ENCODE data around the gene CORO2A.

DNA sequence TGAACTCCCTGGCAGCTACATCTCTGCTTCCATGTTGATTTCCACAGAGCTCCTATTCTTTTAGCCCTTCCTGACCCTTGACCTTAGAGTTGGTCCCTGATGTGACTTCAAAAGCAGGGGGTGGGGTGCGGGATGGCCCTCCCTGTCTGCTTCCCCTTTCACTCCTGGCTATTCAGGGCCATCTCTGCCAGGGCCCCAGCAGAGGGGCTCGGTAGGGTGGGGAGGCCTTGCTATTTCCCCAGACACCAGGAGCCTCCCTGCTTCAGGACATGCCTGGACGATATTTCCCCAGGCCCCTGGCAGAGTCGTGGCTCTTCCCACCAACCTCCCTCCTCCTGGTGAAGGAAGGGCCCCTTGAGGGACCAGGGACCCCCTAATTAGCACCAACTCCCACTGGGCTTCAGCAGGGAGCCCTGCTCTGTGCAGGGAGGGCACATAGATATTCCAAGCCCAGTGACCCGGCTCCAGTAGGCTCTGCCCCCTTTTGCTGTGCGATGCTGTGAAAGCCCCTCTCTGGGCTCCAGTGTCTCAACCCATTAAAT is 17.3 kb downstream of the CORO2A start:
- TF ChIP-seq, protein P1, sequence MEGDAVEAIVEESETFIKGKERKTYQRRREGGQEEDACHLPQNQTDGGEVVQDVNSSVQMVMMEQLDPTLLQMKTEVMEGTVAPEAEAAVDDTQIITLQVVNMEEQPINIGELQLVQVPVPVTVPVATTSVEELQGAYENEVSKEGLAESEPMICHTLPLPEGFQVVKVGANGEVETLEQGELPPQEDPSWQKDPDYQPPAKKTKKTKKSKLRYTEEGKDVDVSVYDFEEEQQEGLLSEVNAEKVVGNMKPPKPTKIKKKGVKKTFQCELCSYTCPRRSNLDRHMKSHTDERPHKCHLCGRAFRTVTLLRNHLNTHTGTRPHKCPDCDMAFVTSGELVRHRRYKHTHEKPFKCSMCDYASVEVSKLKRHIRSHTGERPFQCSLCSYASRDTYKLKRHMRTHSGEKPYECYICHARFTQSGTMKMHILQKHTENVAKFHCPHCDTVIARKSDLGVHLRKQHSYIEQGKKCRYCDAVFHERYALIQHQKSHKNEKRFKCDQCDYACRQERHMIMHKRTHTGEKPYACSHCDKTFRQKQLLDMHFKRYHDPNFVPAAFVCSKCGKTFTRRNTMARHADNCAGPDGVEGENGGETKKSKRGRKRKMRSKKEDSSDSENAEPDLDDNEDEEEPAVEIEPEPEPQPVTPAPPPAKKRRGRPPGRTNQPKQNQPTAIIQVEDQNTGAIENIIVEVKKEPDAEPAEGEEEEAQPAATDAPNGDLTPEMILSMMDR (IDR thresholded peaks at IDR 0.05): no peak
- TF ChIP-seq POLR2A (IDR thresholded peaks at IDR 0.05): no peak

Measured in heart left ventricle (tissue), 13 donors.